Sigmoid colon (tissue), 4 donors: ENCODE results near the gene SCFD1.

Source experiments
- CTCF ChIP-seq, 4 experiments: fragments of 450-650 bp in 3 of 4; fragments of 200-600 bp in 1 of 4; IDR thresholded peaks; one replicate each; pipeline ENCODE4 v1.5.1; 2016 to 2019; ENCODE audit warnings: antibody characterized with exemption in 4 of 4, mild to moderate bottlenecking in 3 of 4, moderate library complexity in 2 of 4
- EP300 ChIP-seq, 4 donors: sonication (generic); formaldehyde crosslinking; IDR thresholded peaks; one replicate each; pipeline ENCODE4 v1.6.1; 2017; ENCODE audit warnings: antibody characterized with exemption in 4 of 4
- POLR2AphosphoS5 ChIP-seq, 4 donors: sonication (generic); formaldehyde crosslinking; IDR thresholded peaks; one replicate each; pipeline ENCODE4 v1.6.1; 2017; ENCODE audit warnings: antibody characterized with exemption in 4 of 4

- TF ChIP-seq CTCF (IDR thresholded peaks at IDR 0.05) = no peak
- no peak for TF ChIP-seq POLR2AphosphoS5 (IDR thresholded peaks at IDR 0.05)
- no peak for TF ChIP-seq EP300 (IDR thresholded peaks at IDR 0.05)
Measured at GRCh38 chr14:30624132-30624423, 2.0 kb downstream of the SCFD1 start.
